HK-2 (cell line): ENCODE data around the gene OSTF1.

Experiments used
- DNase-seq: peaks from one replicate; pipeline ENCODE4 v3.0.0-alpha.2; 2018; ENCODE audit not compliant: unreplicated experiment

OSTF1 gene

DNA sequence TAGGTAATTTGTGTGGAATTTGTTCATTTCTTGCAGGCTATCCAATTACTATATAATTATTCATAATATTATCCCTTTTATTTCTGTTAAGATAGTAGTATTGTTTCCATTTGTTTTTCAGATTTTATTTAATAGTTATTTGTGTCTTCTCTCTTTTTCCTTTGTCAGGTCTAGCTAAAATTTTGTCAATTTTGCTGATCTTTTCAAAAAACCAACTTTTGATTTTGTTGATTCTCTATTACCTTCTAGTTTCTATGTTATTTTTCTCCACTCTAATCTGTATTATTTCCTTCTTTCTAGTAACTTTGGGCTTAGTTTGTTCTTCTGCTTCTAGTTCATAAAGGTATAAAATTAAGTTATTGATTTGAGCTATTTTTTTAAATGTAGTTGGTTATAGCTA is 76.3 kb downstream of the OSTF1 start:
- no peak for DNase-seq

DNA sequence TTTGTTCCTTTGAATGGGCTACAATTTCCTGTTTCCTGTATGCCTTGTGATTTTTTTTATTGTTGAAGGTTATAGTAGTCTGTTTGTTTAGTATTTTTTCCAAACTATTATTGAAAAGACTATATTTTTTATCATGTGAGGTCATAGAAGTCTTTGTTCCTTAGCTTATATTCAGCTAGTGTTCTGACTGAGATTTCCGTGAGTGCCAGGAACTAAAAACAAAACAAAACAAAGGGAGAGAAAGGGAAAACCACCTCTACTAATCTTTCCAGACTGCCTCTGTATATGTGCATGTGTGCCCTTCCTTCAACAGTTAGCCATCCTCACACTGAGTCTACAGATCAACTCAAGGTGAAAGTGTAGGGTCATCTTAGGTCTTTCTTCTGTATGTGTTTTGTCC is 79.0 kb downstream of the OSTF1 start:
- no peak for DNase-seq

DNA sequence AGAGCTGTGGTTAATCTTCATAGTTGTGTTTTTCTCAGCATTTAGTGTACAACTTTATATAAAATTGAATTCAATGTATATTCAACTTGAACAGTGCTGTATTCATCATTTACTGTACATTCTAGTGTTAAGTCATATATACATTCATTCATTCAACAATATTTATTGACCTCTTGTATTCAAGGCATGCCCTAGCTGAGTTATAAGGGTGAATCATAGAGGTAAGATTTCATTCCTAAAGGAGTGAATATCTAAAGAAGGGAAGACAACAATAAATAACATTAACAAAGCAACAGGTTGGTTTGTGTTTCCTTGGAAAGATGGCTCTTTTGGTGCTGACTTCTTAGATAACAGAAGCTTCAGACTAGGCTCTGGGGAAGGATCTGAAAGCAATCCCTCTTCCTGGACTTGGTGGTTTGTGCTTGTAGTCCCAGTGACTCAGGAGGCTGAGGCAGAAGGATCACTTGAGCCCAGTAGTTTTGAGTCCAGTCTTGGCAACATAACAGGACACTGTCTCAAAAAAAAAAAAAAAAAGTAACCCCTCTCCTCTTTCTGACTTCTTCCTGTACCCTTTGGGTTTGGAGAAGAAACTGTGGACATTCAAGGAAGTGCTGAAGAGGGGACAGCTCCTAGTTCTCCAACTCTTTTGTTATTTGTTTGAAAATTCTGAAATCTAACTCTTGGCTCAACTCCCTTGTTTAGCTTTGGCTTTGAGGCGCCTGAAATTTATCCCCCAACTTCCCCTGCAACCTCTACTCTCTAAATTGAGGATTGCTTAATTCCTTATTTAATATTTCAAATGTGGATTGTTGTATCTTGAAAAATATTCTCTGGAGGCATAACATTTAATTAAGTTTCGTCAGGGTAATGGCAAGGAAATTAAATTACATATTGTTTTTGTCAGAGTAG is 80.2 kb downstream of the OSTF1 start:
- DNase-seq = no peak

DNA sequence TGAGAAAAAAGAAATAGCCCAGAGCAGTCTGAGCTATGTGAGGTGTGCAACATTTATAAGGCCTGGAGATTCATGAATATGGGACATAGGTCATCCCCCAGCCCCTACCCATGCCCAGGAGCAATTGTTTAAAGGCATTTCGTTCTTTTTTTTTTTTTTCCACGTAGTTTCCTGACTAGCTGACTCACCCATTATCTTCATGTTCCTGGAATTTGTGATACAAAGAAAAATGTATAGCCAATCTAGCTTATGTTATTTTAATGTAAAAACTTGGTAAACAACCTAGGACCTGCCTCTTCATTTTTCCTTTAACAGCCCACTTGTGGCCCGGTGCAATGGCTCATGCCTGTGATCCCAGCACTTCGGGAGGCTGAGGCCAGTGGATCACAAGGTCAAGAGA is 81.3 kb downstream of the OSTF1 start:
- no peak for DNase-seq

- no peak for DNase-seq
These were observed 82.6 kb downstream of the OSTF1 start for GRCh38 chr9:75170898-75171360.

DNA sequence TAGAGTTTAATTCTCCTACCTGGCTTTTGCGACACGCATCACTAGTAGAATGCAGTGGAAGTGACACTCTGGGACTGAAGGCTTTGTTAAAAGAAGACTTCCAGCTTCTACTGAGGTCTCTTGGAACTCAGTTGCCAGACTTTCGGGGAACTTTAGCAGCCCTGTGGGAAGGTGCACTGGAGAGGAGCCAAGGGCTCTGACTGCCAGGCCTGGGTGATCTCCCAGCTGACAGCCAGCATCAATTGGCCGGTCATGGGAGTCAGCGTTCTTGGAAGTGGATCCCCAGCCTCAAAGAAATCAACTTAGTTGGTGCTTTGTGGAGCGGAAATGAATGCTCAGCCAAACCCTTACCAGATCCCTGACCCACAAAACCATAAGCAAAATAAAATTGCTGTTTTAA is 87.1 kb downstream of the OSTF1 start:
- DNase-seq = no peak

GRCh38 chr9:75176037-75176436 is 87.7 kb downstream of the OSTF1 start:
- DNase-seq = no peak

- no peak for DNase-seq
These were observed 93.4 kb downstream of the OSTF1 start for GRCh38 chr9:75181750-75182149.

DNA sequence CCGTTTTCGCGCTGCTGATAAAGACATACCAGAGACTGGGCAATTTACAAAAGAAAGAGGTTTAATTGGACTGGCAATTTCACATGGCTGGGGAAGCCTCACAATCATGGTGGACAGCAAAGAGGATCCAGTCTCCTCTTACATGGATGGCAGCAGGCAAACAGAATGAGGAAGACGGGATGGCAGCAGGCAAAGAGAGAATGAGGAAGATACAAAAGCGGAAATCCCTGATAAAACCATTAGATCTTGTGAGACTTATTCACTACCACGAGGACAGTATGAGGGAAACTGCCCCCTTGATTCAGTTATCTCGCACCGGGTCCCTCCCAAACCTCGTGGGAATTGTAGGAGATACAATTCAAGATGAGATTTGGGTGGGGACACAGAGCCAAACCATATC is 95.0 kb downstream of the OSTF1 start:
- DNase-seq = no peak

GRCh38 chr9:75184471-75184870 is 96.2 kb downstream of the OSTF1 start:
- no peak for DNase-seq

GRCh38 chr9:75185585-75186170 is 97.4 kb downstream of the OSTF1 start:
- DNase-seq = no peak

- DNase-seq = no peak
These were observed 98.6 kb downstream of the OSTF1 start for GRCh38 chr9:75186767-75187380.

DNA sequence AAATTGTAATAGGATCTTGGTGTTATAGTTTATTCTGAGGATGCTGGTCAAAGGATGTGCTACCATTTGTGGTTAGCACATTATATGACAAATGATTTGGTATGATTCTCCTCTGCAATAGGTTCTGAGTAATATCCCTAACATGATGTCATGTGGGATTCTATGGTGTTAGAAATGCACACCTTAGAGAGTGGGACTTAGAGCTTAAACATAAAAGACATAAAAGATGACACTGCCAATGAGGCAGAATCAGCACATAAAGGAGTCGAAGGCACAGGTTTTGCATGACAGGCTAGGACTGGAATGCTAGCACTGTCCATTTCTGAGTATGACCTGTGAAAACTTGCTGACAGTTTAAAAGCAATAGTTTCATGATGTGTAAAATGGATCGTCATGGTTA is 100.4 kb downstream of the OSTF1 start:
- DNase-seq = no peak

GRCh38 chr9:75190762-75191161 is 102.4 kb downstream of the OSTF1 start:
- DNase-seq = no peak
